ACC112 (cell line): ENCODE results near the gene CORO2B.

Source experiments
- H2AFZ ChIP-seq: fragments of 200-600 bp; sonication (generic); one replicate; pipeline ENCODE4 v1.6.0; 2017; ENCODE audit warnings: antibody characterized with exemption, low read length; ENCODE audit not compliant: unreplicated experiment
- H3K27ac ChIP-seq: fragments of 200-600 bp; sonication (generic); 2 replicates; pipeline ENCODE4 v1.5.1; 2014; ENCODE audit warnings: low read depth, mild to moderate bottlenecking, antibody characterized with exemption, low read length, moderate library complexity
- H3K27me3 ChIP-seq: fragments of 200-600 bp; sonication (generic); 2 replicates; pipeline ENCODE4 v1.6.1; 2014; ENCODE audit warnings: mild to moderate bottlenecking, antibody characterized with exemption, low read length, moderate library complexity, mixed read lengths; ENCODE audit not compliant: insufficient read depth
- H3K36me3 ChIP-seq: fragments of 200-600 bp; sonication (generic); 2 replicates; pipeline ENCODE4 v1.6.1; 2016; ENCODE audit warnings: mild to moderate bottlenecking, antibody characterized with exemption, low read length, moderate library complexity, mixed read lengths; ENCODE audit not compliant: insufficient read depth
- H3K4me1 ChIP-seq: fragments of 200-600 bp; sonication (generic); one replicate; pipeline ENCODE4 v1.6.1; 2016; ENCODE audit warnings: low read length, mixed read lengths; ENCODE audit not compliant: insufficient read depth, unreplicated experiment, control insufficient read depth
- H3K4me3 ChIP-seq: fragments of 200-600 bp; sonication (generic); 2 replicates; pipeline ENCODE4 v1.5.1; 2014; ENCODE audit warnings: mild to moderate bottlenecking, low read depth, low read length
- H3K79me2 ChIP-seq: fragments of 200-600 bp; sonication (generic); one replicate; pipeline ENCODE4 v1.6.0; 2016; ENCODE audit warnings: low read length; ENCODE audit not compliant: control insufficient read depth, unreplicated experiment, insufficient read depth

Gene CORO2B

GRCh38 chr15:68775671-68776476 is 197.1 kb downstream of the CORO2B start:
- H3K36me3 ChIP-seq = peaks cover 5% of the 10 kb centered on the region; the same call in 1 of the 2 replicates
- no peaks in the 10 kb centered on the region for H3K27me3 ChIP-seq

DNA sequence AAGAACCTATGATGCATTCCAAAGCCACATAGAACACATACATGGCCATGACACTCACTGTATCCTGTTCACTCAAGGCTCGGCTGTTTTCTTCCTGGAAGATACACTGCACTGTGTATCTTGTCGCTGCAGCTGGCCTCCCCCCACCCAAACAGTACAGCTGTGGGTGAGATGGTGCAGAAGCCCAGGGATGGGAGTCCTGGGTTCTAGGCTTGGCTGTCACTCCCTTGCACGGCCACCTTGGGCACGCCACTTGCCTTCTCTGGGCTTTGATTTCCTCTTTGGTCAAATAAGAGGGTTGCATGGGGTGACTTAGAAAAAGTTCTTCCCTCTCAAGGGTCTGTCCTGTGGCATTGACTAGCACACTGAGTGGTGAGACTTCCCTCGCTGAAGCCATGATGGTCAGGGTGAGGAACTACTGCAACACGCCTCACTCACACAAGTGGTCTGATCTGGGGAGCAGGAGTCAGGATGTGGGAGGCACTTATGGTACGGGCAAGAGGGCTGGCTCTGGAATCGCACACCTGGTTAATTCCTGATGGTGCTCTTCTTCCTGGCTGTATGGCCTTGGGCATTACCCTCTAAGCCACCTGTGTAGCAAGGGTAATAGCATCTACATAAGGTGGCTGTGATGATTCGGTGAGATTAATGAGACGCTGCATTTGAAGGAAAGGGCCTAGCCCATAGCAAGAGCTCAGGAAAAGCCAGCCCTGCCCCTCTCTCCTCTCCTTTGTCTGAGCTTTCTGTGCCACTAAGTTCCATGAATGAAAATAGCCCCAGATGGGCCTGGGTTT is 197.9 kb downstream of the CORO2B start:
- Histone ChIP-seq H3K27me3 (no peaks in the 10 kb centered on the region), H2AFZ (no peak overlapping the region), H3K79me2 (no peaks in the 10 kb centered on the region), H3K27ac (no peak overlapping the region), H3K4me3 (no peak overlapping the region), H3K36me3 (peaks cover 5% of the 10 kb centered on the region; the same call in 1 of the 2 replicates), H3K4me1 (no peaks in the 10 kb centered on the region)

More at GRCh38 chr15:68775671-68776476, 197.1 kb downstream of the CORO2B start:
- Histone ChIP-seq H3K4me3 (no peak overlapping the region), H3K27ac (no peak overlapping the region), H2AFZ (no peak overlapping the region), H3K79me2 (no peaks in the 10 kb centered on the region), H3K4me1 (no peaks in the 10 kb centered on the region)
